ENCODE data around the gene EPHA10.

The EPHA10 gene

DNA sequence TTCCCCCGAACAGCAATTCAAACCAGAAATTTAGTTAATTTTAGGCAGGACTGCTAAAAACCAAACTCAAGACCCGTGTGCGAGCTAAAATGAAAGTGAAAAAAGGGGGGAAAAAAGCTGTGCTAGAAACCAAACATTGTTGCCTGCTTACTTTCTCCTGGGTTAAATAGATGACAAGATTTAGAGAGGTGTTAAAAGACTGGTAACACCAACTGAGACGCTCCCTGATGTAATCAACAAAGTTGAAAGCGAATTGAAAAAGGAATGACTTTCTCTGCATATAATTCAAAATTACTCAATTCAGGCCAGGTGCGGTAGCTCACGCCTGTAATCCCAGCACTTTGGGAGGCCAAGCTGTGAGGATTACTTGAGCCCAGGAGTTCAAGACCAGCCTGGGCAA is 65.8 kb downstream of the EPHA10 start:
- H3K79me2 ChIP-seq (ENCODE audit: insufficient read depth, low read length), result no peaks in the 10 kb centered on the region
- H3K36me3 ChIP-seq (ENCODE audit: insufficient read depth, low read length), result peaks cover 93% of the 10 kb centered on the region
- no peaks in the 10 kb centered on the region for H3K4me1 ChIP-seq (ENCODE audit: insufficient read depth, low read length, severe bottlenecking)
- no peak overlapping the region for H3K9ac ChIP-seq (ENCODE audit: low read length)
- no peak overlapping the region for H3K27ac ChIP-seq (ENCODE audit: low read depth, low read length, poor library complexity, severe bottlenecking)
- no peak overlapping the region for H3K4me2 ChIP-seq (ENCODE audit: low read length)
- TF ChIP-seq, protein P1, sequence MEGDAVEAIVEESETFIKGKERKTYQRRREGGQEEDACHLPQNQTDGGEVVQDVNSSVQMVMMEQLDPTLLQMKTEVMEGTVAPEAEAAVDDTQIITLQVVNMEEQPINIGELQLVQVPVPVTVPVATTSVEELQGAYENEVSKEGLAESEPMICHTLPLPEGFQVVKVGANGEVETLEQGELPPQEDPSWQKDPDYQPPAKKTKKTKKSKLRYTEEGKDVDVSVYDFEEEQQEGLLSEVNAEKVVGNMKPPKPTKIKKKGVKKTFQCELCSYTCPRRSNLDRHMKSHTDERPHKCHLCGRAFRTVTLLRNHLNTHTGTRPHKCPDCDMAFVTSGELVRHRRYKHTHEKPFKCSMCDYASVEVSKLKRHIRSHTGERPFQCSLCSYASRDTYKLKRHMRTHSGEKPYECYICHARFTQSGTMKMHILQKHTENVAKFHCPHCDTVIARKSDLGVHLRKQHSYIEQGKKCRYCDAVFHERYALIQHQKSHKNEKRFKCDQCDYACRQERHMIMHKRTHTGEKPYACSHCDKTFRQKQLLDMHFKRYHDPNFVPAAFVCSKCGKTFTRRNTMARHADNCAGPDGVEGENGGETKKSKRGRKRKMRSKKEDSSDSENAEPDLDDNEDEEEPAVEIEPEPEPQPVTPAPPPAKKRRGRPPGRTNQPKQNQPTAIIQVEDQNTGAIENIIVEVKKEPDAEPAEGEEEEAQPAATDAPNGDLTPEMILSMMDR (IDR thresholded peaks at IDR 0.05; ENCODE audit: low read length), result no peak
- no peak for TF ChIP-seq EZH2 (IDR thresholded peaks at IDR 0.05; ENCODE audit: borderline replicate concordance, low read length)
- H3K4me3 ChIP-seq (ENCODE audit: low read depth, low read length, poor library complexity, severe bottlenecking), result no peak overlapping the region
- H3K9me3 ChIP-seq (ENCODE audit: low read length), result no peaks in the 10 kb centered on the region
- H2AFZ ChIP-seq (ENCODE audit: low read length), result no peak overlapping the region
- H4K20me1 ChIP-seq (ENCODE audit: insufficient read depth, low read length), result no peaks in the 10 kb centered on the region
- H3K27me3 ChIP-seq (ENCODE audit: insufficient read depth, low read length), result no peaks in the 10 kb centered on the region
- H3F3A ChIP-seq (ENCODE audit: insufficient read depth, low read length), result no peaks in the 10 kb centered on the region
- no peaks in the 10 kb centered on the region for H3K9me2 ChIP-seq (ENCODE audit: low read depth, low read length)

DNA sequence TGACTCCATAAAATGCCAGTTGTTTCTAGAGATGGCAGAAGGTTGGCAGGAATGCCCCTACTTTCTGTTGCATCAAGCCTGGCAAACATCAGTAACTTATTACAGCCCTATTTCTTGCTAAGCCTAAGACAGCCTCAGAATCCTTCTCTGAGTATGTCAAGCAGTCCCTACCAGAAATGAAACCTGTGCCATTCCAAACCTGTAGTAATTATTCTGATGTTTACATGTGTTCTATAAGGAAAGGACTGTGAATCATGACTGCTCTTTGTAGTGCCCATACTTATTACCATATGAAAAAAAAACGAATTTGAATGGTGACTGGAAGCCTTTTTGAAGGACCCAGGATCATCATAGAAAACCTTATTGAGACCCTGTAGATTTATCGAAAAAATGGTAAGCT is 67.2 kb downstream of the EPHA10 start:
- Histone ChIP-seq H3K36me3 (ENCODE audit: insufficient read depth, low read length) (peaks cover 82% of the 10 kb centered on the region), H3K4me2 (ENCODE audit: low read length) (no peak overlapping the region), H3K9ac (ENCODE audit: low read length) (no peak overlapping the region), H3F3A (ENCODE audit: insufficient read depth, low read length) (no peaks in the 10 kb centered on the region), H3K9me3 (ENCODE audit: low read length) (no peaks in the 10 kb centered on the region), H3K9me2 (ENCODE audit: low read depth, low read length) (no peaks in the 10 kb centered on the region), H3K4me3 (ENCODE audit: low read depth, low read length, poor library complexity, severe bottlenecking) (no peak overlapping the region), H4K20me1 (ENCODE audit: insufficient read depth, low read length) (no peaks in the 10 kb centered on the region), H3K27ac (ENCODE audit: low read depth, low read length, poor library complexity, severe bottlenecking) (no peak overlapping the region), H3K79me2 (ENCODE audit: insufficient read depth, low read length) (peaks cover 2% of the 10 kb centered on the region; the same call in 1 of the 2 replicates), H3K27me3 (ENCODE audit: insufficient read depth, low read length) (no peaks in the 10 kb centered on the region), H3K4me1 (ENCODE audit: insufficient read depth, low read length, severe bottlenecking) (peaks cover 8% of the 10 kb centered on the region), H2AFZ (ENCODE audit: low read length) (no peak overlapping the region)
- TF ChIP-seq, protein P1 (IDR thresholded peaks at IDR 0.05; ENCODE audit: low read length), result no peak
- no peak for TF ChIP-seq EZH2 (IDR thresholded peaks at IDR 0.05; ENCODE audit: borderline replicate concordance, low read length)

DNA sequence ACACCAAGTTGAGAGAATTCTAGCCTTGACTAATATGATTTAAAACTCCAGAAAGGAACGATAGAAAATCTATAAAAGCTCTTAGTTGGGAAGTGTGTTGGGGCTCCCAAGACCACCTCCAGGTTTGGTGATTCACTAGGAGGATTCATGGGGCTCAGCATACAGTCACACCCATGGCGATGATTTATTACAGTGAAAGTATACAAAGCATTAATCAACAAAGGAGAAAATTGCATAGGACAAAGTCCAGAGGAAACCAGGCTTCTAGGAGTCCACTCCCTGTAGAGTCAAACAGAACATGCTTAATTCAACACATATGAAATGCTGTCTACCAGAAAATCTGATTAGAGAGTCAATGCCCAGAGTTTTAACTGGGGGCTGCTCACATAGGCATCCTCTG is 67.8 kb downstream of the EPHA10 start:
- no peak for TF ChIP-seq EZH2 (IDR thresholded peaks at IDR 0.05; ENCODE audit: borderline replicate concordance, low read length)
- TF ChIP-seq, protein P1 (IDR thresholded peaks at IDR 0.05; ENCODE audit: low read length), result no peak
- peaks cover 75% of the 10 kb centered on the region for H3K36me3 ChIP-seq (ENCODE audit: insufficient read depth, low read length)
- no peaks in the 10 kb centered on the region for H4K20me1 ChIP-seq (ENCODE audit: insufficient read depth, low read length)
- H3K4me1 ChIP-seq (ENCODE audit: insufficient read depth, low read length, severe bottlenecking), result peaks cover 8% of the 10 kb centered on the region
- H3K79me2 ChIP-seq (ENCODE audit: insufficient read depth, low read length), result peaks cover 4% of the 10 kb centered on the region; the same call in 1 of the 2 replicates
- H3K27ac ChIP-seq (ENCODE audit: low read depth, low read length, poor library complexity, severe bottlenecking), result no peak overlapping the region
- no peak overlapping the region for H3K4me2 ChIP-seq (ENCODE audit: low read length)
- H3K27me3 ChIP-seq (ENCODE audit: insufficient read depth, low read length), result no peaks in the 10 kb centered on the region
- no peaks in the 10 kb centered on the region for H3K9me2 ChIP-seq (ENCODE audit: low read depth, low read length)
- no peaks in the 10 kb centered on the region for H3F3A ChIP-seq (ENCODE audit: insufficient read depth, low read length)
- H3K4me3 ChIP-seq (ENCODE audit: low read depth, low read length, poor library complexity, severe bottlenecking), result no peak overlapping the region
- H2AFZ ChIP-seq (ENCODE audit: low read length), result no peak overlapping the region
- no peak overlapping the region for H3K9ac ChIP-seq (ENCODE audit: low read length)
- H3K9me3 ChIP-seq (ENCODE audit: low read length), result no peaks in the 10 kb centered on the region
